Measurements from ENCODE around the gene PLN.

PLN gene

DNA sequence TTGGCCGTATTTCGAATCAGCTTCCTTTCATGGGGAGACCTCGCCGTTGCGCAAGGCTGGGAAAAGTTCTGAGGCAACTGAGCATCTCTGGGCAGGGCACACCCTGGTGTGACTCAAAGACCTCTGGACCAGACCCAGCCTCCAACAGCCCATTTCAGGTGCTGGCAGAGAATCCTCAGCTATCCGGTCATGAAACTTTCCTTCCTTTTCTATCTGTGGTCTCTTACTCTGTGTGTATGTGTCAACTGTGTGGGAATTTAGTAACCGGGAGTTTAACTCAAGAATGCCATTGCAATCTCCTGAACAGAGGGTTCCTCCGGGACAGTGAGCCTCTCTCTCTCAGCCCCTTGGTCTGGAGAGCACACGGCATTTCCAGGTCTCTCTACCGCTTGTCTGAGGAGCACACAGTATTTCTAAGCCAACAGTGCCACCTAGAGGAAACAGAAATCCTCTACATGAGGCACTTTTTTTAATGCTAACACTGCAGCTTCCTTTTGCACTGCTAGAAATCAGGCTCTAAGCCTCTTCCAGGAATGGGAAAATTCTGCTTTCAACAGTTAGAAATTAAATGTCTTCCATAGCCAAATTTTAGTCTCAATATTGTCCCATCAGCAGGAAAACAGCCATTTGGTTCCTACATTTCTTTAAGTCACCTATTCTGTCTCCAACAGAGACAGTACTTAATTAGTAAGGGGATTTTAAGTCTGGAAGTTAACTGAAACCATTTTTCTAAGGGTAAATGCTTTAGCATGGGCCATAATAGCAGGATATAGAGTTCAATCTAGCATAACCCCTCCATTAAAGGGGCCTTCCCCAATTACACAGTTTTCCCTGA lies 32.7 kb downstream of the PLN start:
- DNase-seq: no peak

DNA sequence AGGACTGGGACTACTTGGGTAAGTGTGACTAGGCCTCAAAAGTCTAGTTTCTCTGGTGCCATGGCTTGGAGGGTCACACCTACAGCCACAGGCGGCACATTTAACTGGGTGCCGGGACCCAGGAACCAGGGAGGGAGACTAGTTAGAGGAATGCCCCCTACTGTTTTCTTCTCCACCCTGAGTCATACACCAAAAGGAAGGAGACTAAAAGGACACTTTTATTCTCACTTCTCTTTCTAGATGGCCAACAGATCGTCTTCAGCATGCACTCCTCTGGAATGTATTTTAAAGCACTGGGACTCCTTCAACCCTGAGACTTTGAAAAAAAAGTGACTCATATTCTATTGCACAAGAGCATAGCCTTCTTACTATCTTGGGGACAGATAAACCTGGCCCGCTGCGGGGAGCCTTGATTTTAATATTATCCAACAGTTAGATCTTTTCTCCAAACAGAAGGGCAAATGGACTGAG lies 33.4 kb downstream of the PLN start:
- no peak for DNase-seq

- no peak for DNase-seq
These were observed 36.8 kb downstream of the PLN start for GRCh38 chr6:118584911-118585310.

GRCh38 chr6:118586746-118587485 lies 38.8 kb downstream of the PLN start:
- no peak for DNase-seq

DNA sequence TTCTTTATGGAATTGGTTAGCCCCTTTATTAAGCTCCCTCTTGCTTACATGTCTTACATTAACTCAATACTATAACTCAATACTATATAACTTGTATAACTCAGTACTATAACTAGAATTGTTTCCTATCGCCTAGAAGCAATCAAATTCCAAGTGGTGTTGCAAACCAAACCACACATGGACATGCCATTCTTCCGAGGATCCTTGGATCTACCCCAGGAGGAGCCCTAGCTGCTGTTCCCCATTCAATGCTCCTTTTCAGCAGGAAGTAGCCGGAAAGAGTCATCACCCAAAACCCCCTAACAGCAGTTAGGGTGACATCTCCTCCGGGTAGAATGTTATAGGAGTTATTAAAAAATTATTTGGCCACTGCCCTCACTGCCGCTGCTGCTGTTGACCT lies 40.5 kb downstream of the PLN start:
- no peak for DNase-seq

DNA sequence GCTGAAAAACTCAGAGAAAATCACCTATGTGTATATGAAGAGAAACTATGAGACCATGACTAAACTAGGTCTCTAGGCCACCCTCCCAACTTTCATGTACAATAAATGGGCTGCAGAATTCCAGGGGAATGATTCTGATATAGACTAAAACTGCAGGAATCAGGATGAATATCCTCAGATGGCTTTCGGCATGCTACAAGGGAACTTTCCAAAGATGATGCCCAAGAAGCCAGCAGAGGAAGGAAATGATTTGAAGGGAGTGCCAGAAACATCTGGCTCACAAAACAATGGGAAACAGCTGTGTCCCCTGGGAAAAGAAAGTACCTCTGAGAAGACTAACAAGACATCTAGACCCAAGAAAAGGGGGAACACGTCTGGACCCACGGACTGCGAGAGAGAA lies 41.1 kb downstream of the PLN start:
- no peak for DNase-seq

- no peak for DNase-seq
These were observed 41.7 kb downstream of the PLN start for GRCh38 chr6:118589649-118590365.

- no peak for DNase-seq
These were observed 43.8 kb downstream of the PLN start for GRCh38 chr6:118591897-118592296.

- no peak for DNase-seq
These were observed 46.8 kb downstream of the PLN start for GRCh38 chr6:118594877-118595276.

DNA sequence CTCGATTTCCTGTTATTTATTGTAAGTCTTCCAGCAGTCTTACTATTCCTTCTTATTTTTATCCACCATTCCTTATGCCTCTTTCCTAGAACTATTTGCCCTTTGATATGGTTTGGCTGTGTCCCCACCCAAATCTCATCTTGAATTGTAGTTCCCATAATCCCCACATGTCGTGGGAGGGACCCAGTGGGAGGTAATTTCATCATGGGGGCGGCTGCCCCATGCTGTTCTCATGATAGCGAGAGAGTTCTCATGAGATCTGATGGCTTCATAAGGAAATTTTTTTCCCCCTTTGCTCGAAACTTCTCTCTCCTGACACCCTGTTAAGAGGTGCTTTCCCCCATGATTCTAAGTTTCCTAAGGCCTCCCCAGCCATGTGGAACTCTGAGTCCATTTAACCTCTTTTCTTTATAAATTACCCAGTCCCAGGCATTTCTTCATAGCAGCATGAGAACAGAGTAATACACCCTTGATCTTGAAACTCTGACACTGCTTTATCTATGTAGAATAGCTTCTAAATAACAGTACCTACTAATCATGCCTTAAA lies 48.8 kb downstream of the PLN start:
- DNase-seq: no peak

GRCh38 chr6:118597636-118598035 lies 49.5 kb downstream of the PLN start:
- DNase-seq: no peak

DNA sequence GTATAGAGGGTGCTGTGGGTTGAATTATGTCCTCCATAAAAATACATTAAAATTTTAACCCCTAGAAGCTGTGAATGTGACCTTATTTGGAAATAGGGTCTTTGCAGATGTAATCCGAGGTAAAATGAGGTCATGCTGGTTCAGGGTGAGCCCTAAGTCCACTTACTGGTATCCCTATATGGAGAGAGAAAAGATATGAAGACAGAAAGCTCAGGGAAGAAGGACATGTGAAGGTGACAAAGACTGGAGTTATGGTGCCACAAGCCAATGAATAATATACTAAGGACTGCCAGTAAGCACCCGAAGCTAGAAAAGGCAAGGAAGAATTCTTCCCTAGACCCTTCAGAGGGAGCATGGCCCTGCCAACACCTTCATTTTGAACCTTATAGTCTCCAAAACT lies 50.2 kb downstream of the PLN start:
- DNase-seq: no peak

- DNase-seq: no peak
These were observed 54.2 kb downstream of the PLN start for GRCh38 chr6:118602300-118602699.

- DNase-seq: no peak
These were observed 55.3 kb downstream of the PLN start for GRCh38 chr6:118603372-118603771.

GRCh38 chr6:118606268-118606667 lies 58.2 kb downstream of the PLN start:
- no peak for DNase-seq

DNA sequence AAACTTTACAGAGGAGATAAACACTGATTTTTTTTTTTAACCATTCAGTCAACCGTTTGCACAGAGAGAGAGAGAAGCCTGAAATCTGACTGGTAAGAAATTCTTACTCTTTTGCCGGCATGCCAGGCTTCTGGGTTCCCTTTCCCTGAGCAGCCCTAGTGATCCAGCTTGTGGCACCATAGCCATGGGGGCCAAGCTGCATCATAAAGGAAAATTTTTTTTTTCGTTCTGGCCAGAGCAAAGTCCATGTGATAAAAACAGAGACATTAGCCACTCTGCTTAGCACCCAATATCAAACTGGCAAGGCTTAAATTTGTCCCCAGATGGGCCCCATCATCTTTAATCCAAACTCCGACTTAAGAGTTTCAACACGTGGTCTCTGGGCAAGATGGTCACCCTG lies 58.8 kb downstream of the PLN start:
- no peak for DNase-seq
